ENCODE measurements around the gene LRRC56.
A peak's percentile ranks its signal among the peaks of the same experiment; 100 is the strongest.

The LRRC56 gene

DNA sequence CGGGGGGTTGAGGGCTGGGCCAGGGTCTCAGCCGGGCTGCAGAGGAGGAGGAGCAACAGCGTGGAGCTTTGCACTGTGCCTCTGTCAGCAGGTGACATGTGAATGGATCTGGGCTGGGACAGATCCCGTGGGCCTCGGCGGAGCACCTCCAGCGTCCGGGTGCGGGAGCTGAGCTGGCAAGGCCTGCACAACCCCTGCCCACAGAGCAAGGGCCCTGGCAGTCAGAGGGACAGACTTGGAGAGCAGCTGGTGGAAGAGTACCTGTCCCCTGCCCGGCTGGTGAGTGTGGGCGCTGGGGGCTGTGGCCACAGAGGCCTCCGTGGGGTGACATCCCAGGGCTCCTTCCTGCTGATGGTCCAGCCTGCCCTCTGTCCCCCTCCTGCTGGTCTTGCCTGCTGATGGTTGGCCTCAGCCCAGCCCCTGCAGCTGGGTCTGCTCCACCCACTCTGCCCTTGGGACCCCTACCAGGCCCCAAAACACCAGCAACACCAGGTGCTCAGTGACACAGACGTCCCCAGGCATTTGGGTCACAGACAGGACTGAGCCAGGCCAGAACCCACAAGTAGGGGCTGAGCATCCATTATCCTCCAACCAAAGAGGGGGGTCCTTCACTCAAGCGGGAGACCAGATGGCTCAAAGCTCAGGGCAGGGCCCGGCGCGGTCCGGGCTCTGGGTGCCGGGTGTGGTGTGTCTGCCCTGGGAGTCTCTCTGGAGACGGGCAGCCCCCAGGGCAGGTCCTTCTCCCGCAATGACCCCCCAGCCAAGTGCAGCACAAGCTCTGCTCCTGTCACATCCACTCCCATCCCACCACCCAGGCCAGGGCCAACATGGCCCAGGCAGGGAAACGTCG lies 3.5 kb downstream of the LRRC56 start:
- no peak for ATAC-seq

DNA sequence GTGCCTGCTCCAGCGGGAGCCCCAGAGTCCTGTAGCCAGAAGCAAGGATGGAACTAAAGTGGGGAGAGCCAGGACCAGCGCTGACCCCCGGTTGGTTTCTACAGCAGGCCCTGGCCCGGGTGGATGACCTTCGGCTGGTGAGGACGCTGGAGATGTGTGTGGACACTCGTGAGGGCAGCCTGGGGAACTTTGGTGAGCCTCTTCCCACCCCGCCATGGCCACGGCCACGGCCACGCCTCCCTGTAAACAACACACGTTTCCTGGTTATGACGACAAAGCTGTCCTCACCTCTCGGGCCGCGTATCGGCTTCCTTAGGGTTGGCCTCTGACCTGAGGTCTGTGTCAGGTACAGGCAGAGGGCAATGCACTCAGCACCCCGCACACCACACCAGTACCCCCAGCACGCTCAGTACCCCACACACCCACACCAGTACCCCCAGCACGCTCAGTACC lies 4.1 kb downstream of the LRRC56 start:
- no peak for ATAC-seq

DNA sequence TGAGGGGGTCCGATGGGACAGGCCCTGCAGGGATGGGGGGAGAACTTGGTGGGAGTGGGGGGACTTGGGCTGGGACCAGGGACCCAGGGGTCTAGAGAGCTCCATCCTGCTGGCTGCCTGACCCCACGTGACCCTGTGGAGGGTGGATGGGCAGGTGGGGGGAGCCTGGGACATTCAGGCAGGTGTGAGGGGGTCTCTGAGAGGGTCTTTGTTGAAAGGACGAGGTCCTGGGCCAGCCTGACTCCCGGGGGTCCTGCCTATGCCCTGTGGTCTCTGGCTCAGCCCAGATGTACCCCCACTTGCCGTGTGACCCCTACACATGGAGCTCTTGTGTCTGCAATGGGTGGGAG lies 7.5 kb downstream of the LRRC56 start:
- no peak for ATAC-seq

DNA sequence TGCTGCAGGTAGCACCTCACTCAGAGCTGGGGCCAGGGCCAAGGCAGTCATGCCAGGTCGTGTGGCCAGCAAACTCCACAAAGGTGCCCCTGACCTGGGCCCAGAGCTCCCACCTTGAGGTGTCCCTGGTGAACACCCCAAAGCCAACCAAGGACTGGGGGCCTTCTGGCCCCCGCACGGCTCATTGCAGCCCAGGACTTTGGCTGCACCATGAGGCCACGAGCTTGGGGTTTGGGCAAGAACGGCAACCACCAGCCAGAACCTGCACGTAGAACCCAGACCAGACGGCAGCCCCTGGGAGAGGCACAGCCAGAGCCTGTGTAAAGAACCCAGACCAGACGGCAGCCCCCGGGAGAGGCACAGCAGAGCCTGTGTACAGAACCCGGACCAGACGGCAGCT lies 7.8 kb downstream of the LRRC56 start:
- no peak for ATAC-seq

DNA sequence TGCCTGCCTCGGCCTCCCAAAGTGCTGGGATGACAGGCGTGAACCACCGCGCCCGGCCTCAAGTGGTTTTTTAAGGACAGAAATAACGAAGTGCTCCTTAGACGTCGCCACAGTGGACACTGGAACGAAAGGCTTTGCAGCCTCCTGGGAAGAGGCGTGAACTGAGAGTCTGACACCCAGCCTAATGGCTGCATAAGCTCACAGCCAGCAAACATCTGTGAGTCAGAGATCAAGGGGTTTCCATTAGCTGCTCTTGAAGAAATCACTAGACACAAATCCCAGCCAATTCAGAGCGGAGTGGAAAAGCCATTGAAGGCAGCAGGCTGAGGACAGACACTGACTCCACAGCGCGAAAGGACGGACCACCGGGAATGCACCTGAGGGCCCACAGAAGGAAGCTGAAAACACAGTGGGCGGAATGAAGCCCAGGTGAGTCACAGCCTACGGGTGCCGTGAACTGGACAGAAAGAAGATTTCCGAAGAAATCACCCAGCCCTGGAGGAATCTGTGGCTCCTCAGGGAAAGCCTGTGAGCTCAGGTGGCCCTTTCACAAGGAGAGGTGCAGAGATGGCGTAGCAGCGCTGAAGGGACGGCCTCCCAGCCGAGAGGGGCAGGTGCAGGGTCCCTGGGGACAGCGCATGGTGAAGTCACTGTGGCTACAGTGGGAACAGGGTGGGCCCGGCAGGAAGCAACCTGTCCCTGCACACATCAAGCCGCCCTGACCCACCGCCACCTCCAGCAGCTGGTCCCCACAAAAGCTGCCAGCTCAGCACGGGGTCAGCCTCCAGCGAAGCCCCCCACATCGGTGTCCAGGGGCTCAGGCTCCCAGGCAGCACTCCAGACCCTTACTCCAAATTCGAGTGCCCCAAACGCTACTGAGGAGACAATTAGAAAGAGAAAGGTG lies 11.6 kb downstream of the LRRC56 start:
- no peak for ATAC-seq

DNA sequence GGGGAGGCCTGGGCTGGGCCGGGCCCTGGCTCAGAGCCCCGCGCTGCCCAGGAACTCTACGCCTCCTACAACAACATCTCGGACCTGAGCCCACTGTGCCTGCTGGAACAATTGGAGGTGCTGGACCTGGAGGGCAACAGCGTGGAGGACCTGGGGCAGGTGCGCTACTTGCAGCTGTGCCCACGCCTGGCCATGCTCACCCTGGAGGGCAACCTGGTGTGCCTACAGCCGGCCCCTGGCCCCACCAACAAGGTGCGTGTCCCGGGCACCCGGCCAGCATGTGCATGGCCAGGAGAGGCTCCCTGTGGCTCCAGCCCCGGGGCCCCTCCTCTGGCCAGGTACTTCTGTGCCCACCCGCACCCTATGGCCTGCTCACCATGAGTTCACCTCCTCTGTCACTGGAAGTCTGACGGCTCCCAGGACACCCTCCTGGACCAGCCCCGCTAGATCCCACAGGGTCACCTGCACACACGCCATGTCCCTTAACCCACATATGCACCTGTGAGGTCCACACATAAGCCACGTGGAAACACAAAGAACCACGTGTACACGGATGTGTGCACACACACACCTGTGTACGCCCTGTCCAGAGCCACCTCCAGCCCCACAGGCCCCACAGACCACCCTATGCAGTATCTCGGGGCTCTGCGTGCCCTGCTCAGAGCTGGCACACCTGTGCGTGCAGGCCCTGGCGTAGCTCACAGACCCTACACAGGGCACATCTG lies 12.9 kb downstream of the LRRC56 start:
- ATAC-seq = no peak

DNA sequence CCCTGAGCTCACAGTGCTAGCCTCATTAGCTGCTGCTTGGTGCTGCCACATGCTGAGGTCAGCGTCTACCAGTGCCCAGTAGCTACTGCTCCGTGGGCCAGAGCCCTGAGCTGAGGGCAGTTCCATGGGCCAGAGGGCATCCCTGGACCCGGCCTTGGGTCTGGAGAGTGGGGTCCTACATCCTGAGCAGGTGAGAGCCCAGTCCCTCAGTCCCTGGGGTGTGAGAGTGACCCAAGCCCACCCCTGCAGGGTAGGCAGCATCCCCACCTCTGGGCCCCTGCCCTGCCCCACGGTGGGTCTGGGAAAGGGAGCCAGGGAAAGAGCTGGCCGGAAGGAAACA lies 13.4 kb downstream of the LRRC56 start:
- no peak for ATAC-seq

DNA sequence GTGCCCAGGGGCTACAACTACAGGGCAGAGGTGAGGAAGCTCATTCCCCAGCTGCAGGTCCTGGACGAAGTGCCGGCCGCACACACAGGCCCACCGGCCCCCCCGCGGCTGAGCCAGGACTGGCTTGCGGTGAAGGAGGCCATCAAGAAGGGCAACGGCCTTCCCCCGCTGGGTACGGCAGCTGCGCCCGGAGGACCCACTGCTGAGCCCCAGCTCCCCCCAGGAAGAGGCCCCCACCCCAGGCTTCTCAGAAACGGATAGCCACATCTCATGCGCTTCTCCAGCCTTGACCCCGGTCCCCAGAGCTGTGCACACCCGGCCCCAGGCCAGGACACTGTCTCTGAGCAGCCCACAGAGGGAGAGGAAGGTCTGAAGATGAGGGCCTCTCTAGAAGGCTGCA lies 13.8 kb downstream of the LRRC56 start:
- ATAC-seq = no peak

DNA sequence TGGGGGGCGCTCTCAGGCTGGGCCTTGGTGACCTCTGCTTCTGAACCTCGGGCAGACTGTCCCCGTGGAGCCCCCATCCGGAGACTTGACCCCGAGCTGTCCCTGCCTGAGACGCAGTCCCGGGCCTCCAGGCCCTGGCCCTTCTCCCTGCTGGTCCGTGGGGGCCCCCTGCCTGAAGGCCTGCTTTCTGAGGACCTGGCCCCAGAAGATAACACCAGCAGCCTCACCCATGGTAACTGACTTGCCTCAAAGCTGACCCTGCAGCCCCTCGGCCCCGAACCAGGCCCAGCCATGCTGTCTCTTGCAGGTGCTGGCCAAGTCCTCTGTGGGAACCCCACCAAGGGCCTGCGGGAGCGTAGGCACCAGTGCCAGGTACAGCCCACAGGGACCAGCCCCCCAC lies 14.3 kb downstream of the LRRC56 start:
- ATAC-seq = no peak

DNA sequence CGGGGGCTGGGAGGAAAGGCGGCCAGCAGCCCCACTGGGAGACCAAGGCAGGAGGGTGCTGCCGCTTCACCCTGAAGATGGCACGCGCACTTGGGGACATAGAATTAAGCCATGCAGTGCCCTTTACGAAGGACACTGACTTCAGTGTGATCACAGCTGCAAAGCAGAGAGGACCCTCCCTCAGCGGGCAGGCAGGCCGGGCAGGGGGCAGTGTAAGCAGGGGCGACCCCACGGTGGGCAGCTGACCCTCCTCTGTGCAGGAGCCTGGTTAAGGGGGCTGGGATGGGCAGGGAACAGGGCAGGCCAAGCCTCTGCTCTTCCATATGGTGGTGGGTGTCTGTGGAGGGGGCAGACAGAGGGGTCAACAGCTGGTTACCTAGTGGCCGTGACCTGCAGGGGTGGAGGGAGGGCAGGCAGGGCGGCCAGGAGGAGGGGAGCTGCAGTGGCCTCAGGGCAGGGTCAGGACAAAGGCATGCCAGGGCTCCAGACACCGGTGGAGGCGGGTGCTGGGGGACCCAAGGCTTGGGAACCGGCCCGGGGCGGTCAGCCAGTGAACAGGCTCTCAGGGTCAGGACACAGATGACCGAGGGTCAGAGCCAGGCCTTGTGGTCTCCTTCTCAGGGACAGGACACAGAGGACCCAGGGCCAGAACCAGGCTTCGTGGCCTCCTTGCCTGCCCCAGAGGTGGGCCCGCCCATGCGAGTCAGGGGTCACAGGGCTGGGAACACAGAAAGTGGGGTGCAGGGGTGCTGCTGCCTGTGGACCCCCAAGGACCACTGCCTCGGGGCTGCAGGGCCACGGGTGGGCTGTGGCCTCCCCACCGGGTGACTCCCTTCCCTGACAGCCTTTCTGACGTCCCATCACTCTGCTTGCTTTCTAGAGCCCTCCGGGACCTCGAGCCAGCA lies 16.0 kb downstream of the LRRC56 start:
- no peak for ATAC-seq

DNA sequence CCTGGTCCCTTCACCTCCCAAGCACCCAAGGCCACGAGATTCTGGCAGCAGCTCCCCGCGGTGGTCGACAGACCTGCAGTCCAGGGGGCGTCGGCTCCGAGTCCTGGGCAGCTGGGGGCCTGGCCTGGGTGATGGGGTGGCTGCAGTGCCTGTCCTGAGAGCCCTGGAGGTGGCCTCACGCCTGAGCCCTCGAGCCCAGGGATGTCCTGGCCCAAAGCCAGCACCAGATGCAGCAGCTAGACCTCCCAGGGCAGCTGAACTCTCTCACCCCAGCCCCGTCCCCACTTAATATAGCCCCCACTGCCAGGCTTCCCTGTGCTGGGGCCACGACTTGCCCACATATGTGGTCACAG lies 16.6 kb downstream of the LRRC56 start:
- no peak for ATAC-seq

DNA sequence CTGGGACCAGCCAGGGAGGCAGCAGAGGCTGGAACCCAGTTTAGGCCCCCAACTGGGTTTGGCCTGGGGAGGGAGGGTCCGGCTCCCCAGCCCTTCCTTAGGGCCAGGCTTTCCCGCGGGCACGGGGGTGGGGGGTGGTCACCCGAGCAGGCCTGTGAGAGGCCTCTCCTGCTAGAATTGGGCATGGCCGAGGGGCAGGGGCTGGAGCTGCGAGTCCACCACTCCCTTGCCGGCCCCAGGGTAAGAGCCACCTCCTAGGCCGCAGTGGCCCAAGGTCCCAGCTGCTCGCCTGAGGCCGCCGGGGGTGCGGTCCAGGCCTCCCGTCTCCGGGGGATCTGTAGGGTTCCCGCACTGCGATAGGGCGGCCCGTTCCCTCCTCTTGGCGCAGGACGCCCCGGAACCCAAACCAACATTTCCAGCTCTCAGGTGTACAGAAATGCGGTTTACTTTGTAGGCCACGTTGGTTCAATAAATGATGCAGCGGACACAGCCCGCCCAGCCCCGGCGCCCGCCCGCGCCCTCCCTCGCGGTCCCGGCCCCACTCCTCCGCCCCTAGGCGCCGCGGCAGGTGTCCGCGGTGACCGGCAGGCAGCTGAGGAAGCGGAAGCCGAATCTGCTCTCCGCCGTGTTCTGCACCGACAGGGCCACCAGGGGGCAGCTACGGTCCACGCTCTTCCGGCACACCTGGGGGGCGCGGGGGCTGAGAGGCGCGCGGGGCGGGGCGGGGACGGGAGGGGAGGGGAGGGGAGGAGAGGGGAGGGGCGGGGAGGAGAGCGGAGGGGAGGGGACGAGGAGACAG lies 17.3 kb downstream of the LRRC56 start:
- peak; percentile 78 to 84 for ATAC-seq

DNA sequence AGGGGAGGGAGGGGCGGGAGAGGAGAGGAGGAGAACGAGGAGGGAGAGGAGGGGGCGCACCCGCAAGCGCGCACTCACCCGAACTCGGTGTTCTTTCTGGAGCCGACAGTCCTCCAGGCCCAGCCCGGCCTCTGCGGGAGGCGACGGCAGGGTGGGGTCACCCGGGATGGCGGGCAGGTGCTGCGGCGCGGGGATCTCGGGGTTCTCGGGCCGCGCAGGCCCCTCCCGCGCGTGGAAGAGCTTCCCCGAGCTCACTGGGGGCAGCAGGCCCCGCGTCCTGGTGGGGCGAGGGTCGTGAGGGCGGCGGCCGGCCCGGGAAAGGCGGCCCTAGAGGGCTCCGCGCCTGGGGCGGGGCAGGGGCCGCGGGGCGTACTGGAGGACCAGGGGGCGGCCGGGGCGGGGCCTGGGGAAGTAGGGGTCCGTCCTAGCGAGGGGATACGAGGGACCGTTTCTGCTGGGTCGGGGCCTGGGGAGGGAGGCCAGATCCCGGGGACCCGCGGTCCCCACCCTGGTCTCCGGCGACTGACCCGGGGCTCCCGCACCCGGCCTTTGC lies 18.0 kb downstream of the LRRC56 start:
- no peak for ATAC-seq

DNA sequence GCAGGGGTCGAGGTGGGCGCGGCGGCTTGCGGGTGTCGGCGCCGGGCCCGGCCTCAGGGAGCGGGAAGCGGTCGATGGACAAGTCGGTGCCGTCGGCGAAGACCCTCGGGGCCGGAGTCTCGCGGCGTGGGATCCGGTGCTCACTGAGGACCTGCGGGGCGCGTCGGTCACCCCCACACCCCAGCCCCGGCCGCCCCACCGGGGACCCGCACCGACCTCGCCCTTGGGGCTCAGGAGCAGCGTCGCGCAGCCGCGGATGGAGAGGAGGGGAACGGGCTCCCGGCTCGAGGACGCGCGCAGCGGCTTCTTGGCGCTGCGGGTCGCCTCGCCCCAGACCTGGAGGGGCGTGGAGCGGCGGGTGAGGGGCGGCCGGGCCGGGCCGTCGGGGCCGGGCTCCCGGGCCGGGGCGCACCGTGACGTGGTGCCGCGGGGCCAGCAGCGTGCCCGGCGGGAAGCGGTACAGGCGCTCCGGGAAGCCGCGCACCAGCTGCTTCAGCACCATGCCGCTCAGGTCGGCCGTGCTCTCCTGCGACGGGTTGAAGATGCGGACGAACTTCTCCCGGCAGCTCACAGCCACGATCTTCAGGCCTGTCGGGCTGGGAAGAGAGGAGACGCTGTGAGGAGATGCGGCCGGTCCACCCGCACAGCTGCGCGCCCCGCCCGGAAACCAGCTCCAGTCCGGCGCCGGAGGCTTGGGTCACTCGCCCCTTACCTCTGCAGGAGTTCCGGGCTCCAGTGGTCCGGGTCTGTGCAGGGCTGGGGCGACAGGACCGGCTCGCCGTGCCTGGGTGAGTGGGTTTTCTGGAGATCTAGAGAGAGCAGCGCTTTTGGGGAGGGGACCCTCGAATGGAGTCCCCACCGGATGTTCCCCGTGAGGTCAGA lies 18.7 kb downstream of the LRRC56 start:
- ATAC-seq = no peak

DNA sequence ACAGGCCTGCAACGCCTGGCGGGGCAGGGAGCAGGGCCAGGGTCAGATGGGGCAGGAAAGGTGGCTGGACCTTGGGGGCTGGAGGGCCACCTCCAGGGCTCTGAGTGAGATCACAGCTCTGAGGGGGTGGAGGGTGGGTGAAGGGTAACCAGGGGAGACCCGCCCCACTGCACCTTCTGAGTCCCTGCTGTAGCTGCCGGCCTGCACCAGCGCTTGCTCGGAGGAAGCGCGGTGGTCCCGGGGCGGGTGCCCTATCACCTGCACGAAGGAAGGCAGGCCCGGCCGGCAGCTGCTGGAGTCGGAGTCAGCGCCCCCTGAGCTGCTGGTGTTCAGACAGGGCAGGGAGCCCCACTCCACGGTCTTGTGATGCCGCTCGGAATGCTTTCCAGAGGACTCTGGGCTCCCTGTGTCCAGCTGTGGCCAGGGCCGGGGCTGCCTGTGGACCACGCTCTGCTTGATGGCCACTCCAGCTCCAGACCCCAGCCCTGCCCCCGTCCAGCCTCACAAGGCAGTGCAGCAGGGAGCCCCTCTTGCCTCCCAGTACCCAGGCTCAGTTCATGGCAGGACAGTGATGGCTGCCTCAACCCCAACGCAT lies 19.4 kb downstream of the LRRC56 start:
- no peak for ATAC-seq

DNA sequence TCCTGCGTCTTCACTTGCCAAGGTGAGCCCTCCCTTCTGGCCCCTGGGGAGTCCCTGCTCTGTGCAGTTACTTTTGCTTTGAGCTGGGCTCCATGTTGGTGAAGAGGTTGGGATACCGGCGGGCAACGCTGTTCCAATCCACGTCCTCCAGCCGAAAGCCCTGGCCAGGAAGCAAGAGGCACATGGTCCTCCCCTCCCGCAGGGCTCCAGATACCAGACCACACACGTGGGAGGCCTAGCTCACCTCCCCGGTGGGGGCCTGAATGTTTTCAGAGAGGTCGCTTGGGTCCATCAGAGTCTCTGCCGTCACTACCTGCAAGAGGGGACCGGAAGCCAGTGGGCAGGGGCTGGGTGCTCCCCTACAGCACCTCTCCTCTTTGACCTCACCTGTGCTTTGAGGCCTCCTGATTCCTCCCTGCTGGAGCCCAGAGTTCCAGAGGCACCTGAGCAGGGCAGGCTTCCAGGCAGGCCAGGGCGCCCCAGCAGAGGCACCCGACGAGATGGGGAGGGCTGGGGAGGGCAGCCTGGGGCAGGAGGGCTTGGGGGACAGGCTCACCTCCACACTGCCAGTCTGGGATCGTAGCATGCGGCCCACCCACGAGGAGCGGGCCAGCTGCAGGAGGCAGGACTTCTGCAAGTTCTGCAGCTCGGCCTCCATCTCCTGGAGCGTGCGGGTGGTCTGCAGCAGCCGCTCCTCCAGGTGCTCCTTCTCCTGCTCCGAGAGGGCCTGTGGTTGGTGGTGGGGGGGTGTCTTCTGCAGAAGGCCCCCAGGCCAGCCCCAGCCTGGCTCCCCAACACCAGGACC lies 20.2 kb downstream of the LRRC56 start:
- ATAC-seq = no peak

DNA sequence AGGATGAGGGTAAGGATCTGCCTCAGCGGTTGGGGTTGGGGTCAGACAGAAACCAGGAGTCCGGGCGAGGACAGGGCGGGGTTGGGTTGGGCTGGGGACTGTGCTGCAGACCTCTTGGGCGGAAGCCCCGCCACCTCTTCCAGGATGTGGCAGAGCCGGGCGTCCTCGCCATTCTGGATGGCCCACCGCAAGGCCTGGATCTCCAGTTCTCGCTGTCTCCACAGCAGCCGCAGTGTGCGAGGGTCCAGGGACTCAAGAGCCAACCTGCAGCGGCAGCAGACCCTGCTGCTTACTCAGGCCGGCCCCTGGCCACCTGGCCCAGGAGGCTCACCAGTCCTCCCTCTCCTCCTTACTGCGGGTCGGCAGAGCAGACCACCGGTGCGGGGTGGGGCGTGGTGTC lies 21.2 kb downstream of the LRRC56 start:
- ATAC-seq = no peak

DNA sequence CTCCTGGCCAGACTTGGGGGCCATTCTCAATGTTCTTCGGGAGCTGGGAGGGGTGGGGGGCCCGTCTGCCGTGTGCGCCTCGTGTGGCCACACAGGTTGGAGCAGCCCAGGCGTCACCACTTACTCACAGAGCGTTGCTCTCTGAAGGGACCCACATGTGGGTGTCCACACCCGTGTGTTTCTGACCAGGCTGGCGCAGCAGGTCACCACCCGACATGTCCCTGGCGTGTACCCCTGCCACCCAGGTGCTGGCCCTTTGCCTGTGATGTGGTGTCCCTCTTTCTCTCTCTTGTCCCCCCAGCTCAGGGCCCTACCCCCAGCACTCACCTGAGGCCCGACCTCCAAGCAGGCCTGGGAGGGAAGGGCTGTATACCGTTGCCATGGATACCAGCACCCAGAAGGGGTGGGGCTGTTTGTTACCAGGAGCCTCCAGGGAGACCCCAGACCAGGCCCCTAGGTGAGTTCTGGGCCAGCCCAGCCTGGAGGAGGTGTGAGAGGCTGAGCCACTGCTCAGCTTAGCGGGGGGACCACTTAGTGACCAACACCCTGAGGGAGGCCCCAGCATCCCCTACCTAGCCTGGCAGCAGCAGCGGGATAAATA lies 21.8 kb downstream of the LRRC56 start:
- ATAC-seq = no peak
